Loucy (cell line): ENCODE results near the gene OR52E4.

Experiments used
- CTCF ChIP-seq: fragments of 200-600 bp; sonication (generic); conservative IDR thresholded peaks from 2 replicates; pipeline ENCODE4 v1.5.1; 2014; ENCODE audit warnings: mild to moderate bottlenecking, antibody characterized with exemption, low read length
- EZH2phosphoT487 ChIP-seq: fragments of 200-600 bp; IDR thresholded peaks from 2 replicates; pipeline ENCODE4 v1.6.1; 2018; ENCODE audit warnings: antibody characterized with exemption, mild to moderate bottlenecking, moderate library complexity, borderline replicate concordance

GRCh38 chr11:5933116-5933515 lies 52.7 kb downstream of the OR52E4 start:
- TF ChIP-seq CTCF (no peak), EZH2phosphoT487 (no peak)
